ENCODE measurements around the gene KIAA1217.

- TF ChIP-seq CTCF (IDR thresholded peaks at IDR 0.05) (no peak), POLR2A (IDR thresholded peaks at IDR 0.05) (no peak)
Observed at GRCh38 chr10:24237801-24238395, 29.0 kb downstream of the KIAA1217 start.

All from adrenal gland (tissue), 5 donors.